ENCODE measurements around the gene STX5. TPM values are rescaled to one million over a fixed set of nuclear protein-coding genes. Genes with fewer than 3 reads are reported as not detected.

STX5 gene
- total RNA-seq, 2 donors from 2014 or later = 15.2 to 24.7 TPM

DNA sequence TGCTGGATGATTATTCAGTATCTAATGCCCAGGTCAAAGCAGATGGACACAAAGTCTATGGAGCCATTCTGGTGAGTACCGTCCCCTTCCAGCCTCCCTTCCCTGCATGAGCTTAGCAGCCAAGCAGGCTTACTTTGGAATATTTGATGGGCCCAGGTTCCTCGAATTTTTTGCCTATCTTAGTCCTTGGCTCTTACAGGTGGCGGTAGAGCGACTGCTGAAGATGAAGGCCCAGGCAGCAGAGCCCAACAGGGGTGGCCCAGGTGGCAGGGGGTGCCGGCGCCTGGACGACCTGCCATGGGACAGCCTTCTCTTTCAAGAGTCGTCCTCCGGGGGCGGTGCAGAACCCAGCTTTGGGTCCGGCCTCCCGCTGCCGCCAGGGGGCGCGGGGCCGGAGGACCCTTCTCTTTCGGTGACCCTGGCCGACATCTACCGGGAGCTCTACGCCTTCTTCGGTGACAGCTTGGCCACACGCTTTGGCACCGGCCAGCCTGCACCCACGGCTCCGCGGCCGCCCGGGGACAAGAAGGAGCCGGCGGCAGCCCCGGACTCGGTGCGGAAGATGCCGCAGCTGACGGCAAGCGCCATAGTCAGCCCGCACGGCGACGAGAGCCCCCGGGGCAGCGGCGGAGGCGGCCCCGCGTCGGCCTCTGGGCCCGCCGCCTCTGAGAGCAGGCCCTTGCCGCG, 45.4 kb downstream of the STX5 start:
- Histone ChIP-seq H3K27me3 (no peaks in the 10 kb centered on the region), H3K4me3 (peak overlapping the region; percentile 90 to 99), H3K27ac (peak overlapping the region; percentile 98 to 100), H3K36me3 (peaks cover 19% of the 10 kb centered on the region), H3K9me3 (no peaks in the 10 kb centered on the region), H3K4me1 (peaks cover 0 to 38% of the 10 kb centered on the region in 2 donors)
- DNase-seq (ENCODE audit: low spot score) = peak; percentile 92
- TF ChIP-seq, protein P1, sequence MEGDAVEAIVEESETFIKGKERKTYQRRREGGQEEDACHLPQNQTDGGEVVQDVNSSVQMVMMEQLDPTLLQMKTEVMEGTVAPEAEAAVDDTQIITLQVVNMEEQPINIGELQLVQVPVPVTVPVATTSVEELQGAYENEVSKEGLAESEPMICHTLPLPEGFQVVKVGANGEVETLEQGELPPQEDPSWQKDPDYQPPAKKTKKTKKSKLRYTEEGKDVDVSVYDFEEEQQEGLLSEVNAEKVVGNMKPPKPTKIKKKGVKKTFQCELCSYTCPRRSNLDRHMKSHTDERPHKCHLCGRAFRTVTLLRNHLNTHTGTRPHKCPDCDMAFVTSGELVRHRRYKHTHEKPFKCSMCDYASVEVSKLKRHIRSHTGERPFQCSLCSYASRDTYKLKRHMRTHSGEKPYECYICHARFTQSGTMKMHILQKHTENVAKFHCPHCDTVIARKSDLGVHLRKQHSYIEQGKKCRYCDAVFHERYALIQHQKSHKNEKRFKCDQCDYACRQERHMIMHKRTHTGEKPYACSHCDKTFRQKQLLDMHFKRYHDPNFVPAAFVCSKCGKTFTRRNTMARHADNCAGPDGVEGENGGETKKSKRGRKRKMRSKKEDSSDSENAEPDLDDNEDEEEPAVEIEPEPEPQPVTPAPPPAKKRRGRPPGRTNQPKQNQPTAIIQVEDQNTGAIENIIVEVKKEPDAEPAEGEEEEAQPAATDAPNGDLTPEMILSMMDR (IDR thresholded peaks at IDR 0.05) = peak; percentile 89 to 94

DNA sequence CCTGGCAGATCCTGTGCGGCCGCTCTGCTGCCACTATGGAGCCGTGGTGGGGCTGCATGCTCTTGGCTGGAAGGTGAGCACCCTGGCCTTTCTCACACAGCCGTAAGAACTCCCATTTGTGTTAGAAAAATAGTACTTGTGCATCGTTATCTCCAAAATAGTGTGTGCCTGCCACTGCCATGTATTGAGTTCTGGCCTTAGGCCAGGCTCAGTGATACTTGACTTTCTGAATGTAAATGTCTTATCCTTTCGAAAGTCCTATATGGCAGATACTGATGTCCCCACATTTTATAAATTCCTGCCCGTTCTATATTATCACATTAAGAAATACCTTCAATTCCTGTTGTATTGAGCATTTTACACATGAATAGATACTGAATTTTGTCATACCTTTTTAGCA, 49.1 kb downstream of the STX5 start:
- no peak for DNase-seq (ENCODE audit: low spot score)
- peaks cover 18% of the 10 kb centered on the region for H3K36me3 ChIP-seq

DNA sequence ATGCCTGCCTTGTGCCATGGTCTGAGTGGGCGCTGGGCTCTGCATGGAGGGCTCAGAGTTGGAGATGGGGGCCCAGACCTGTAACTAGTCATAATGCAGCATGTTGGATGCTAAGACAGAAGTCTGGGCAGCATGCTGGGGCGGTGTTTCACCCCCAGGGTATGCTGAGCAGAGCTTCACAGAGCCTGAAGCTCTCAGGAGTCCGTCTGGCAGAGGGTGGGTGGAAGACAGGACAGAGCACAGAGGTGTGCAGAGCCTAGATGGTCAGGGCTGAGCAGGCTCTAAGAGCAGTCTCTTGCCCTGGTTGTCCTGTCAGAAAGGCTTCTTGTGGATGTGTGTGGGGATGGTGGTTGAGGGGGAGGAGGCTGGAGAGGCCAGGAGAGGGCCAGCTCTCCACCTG, 53.4 kb downstream of the STX5 start:
- no peak overlapping the region for H3K27ac ChIP-seq
- DNase-seq (ENCODE audit: low spot score) = no peak
- H3K4me3 ChIP-seq = no peak overlapping the region
- no peaks in the 10 kb centered on the region for H3K27me3 ChIP-seq
- no peaks in the 10 kb centered on the region for H3K4me1 ChIP-seq
- TF ChIP-seq, protein P1 (IDR thresholded peaks at IDR 0.05) = no peak
- H3K36me3 ChIP-seq = peaks cover 29% of the 10 kb centered on the region
- H3K9me3 ChIP-seq = no peaks in the 10 kb centered on the region

More for the DNA sequence above, 49.1 kb downstream of the STX5 start:
- H3K27me3 ChIP-seq = no peaks in the 10 kb centered on the region
- H3K4me1 ChIP-seq = peaks cover 0 to 10% of the 10 kb centered on the region in 2 donors
- no peaks in the 10 kb centered on the region for H3K9me3 ChIP-seq
- TF ChIP-seq, protein P1 (IDR thresholded peaks at IDR 0.05) = no peak
- no peak overlapping the region for H3K27ac ChIP-seq
- H3K4me3 ChIP-seq = no peak overlapping the region

DNA sequence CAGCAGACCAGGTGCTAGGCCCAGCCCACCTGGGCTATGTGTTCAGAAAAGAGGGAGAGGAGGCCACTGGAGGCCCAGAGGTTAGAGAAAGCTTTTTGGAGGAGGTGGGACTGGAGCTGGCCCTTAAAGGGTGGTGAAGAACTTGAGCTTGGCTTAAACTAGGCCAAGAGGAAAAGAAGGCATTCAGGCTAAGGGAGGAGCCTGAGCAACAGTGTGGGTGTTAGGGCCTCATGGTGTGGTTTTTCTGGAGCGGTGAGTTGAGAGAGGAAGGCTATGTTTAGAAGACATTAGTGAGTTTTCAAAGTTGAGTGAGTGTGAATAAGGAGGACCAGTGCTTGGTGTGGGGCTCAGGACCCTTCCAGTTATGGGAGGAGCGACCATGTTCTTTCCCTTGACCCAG, 54.5 kb downstream of the STX5 start:
- H3K9me3 ChIP-seq = no peaks in the 10 kb centered on the region
- TF ChIP-seq, protein P1 (IDR thresholded peaks at IDR 0.05) = no peak
- no peaks in the 10 kb centered on the region for H3K27me3 ChIP-seq
- no peak overlapping the region for H3K27ac ChIP-seq
- H3K4me1 ChIP-seq = peaks cover 0 to under 1% of the 10 kb centered on the region in 2 donors
- peaks cover 22% of the 10 kb centered on the region for H3K36me3 ChIP-seq
- DNase-seq (ENCODE audit: low spot score) = no peak
- H3K4me3 ChIP-seq = no peak overlapping the region

DNA sequence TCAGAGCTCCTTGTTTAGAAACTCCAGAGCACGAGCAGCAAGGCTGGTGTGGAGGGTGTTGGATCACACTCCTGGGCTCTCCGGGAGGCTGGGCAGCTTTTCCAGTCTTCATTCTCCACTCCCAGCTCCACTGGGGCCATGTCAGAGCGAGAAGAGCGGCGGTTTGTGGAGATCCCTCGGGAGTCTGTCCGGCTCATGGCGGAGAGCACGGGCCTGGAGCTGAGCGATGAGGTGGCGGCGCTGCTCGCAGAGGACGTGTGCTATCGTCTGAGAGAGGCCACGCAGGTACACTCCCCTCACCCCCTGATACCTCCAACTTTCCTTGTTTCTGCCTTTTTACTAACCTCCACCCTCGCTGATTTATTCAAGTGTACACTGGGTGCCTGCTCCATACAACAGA, 56.2 kb downstream of the STX5 start:
- H3K4me1 ChIP-seq = peaks cover 0 to 11% of the 10 kb centered on the region in 2 donors
- no peaks in the 10 kb centered on the region for H3K27me3 ChIP-seq
- H3K9me3 ChIP-seq = no peaks in the 10 kb centered on the region
- no peak for DNase-seq (ENCODE audit: low spot score)
- no peak overlapping the region for H3K27ac ChIP-seq
- H3K4me3 ChIP-seq = no peak overlapping the region
- TF ChIP-seq, protein P1 (IDR thresholded peaks at IDR 0.05) = no peak
- peaks cover 18% of the 10 kb centered on the region for H3K36me3 ChIP-seq

DNA sequence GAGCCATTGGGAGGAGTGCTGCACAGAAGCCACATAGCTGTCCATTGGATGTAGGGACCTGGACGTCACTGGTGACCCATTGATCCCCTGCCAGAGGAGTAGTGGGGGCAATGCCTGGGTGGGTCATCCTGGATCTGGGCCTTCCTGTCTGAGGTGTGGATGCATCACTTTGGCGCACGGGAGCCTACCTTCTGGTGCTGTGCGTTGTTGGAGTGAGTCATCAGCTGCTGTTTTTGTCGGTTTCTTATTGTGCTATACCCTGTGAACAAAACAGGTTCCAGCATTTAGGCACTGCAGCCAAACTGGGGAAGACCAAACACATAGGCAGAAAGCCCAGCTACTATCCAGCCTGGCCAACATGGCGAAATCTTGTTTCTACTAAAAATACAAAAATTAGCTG, 57.4 kb downstream of the STX5 start:
- peaks cover 18% of the 10 kb centered on the region for H3K36me3 ChIP-seq
- no peak for DNase-seq (ENCODE audit: low spot score)
- peaks cover 0 to 21% of the 10 kb centered on the region in 2 donors for H3K4me1 ChIP-seq
- H3K9me3 ChIP-seq = no peaks in the 10 kb centered on the region
- H3K27ac ChIP-seq = no peak overlapping the region
- TF ChIP-seq, protein P1 (IDR thresholded peaks at IDR 0.05) = no peak
- H3K4me3 ChIP-seq = no peak overlapping the region
- no peaks in the 10 kb centered on the region for H3K27me3 ChIP-seq
